GM08714 (cell line): ENCODE results near the gene IGFBP3.

Experiments used
- H3K4me3 ChIP-seq: fragments of 200-500 bp; sonication (Bioruptor generic); 2 replicates; pipeline ENCODE4 v1.5.1; 2014; ENCODE audit warnings: mild to moderate bottlenecking, low read length, inconsistent platforms
- ZNF274 ChIP-seq: IDR thresholded peaks from 2 replicates; pipeline ENCODE4 v1.6.1; 2012; ENCODE audit warnings: mild to moderate bottlenecking, low read depth, low read length

IGFBP3 gene

GRCh38 chr7:45915606-45916005, 5.5 kb downstream of the IGFBP3 start:
- no peak for TF ChIP-seq ZNF274

GRCh38 chr7:45914911-45915310, 6.2 kb downstream of the IGFBP3 start:
- H3K4me3 ChIP-seq = no peak overlapping the region
- TF ChIP-seq ZNF274 = no peak

More at GRCh38 chr7:45915606-45916005, 5.5 kb downstream of the IGFBP3 start:
- no peak overlapping the region for H3K4me3 ChIP-seq

- TF ChIP-seq ZNF274 = no peak
- no peak overlapping the region for H3K4me3 ChIP-seq
Measured at GRCh38 chr7:45912972-45913371, 8.1 kb downstream of the IGFBP3 start.

- no peak for TF ChIP-seq ZNF274
Measured at GRCh38 chr7:45911311-45911710, 9.8 kb downstream of the IGFBP3 start.

GRCh38 chr7:45910855-45911254, 10.2 kb downstream of the IGFBP3 start:
- TF ChIP-seq ZNF274 = no peak
- no peak overlapping the region for H3K4me3 ChIP-seq

More at GRCh38 chr7:45911311-45911710, 9.8 kb downstream of the IGFBP3 start:
- H3K4me3 ChIP-seq = no peak overlapping the region

- no peak overlapping the region for H3K4me3 ChIP-seq
- TF ChIP-seq ZNF274 = no peak
Measured at GRCh38 chr7:45909561-45909960, 11.5 kb downstream of the IGFBP3 start.

GRCh38 chr7:45902820-45903219, 18.3 kb downstream of the IGFBP3 start:
- no peak for TF ChIP-seq ZNF274
- H3K4me3 ChIP-seq = no peak overlapping the region

GRCh38 chr7:45901566-45901965, 19.5 kb downstream of the IGFBP3 start:
- TF ChIP-seq ZNF274 = no peak
- H3K4me3 ChIP-seq = no peak overlapping the region

GRCh38 chr7:45898222-45898621, 22.9 kb downstream of the IGFBP3 start:
- TF ChIP-seq ZNF274 = no peak
- H3K4me3 ChIP-seq = no peak overlapping the region

GRCh38 chr7:45897042-45897690, 23.9 kb downstream of the IGFBP3 start:
- no peak for TF ChIP-seq ZNF274
- H3K4me3 ChIP-seq = no peak overlapping the region

GRCh38 chr7:45894665-45895062, 26.4 kb downstream of the IGFBP3 start:
- TF ChIP-seq ZNF274 = no peak
- H3K4me3 ChIP-seq = no peak overlapping the region

GRCh38 chr7:45893996-45894664, 26.9 kb downstream of the IGFBP3 start:
- H3K4me3 ChIP-seq = no peak overlapping the region
- TF ChIP-seq ZNF274 = no peak

- TF ChIP-seq ZNF274 = no peak
- H3K4me3 ChIP-seq = no peak overlapping the region
Measured at GRCh38 chr7:45893374-45893995, 27.6 kb downstream of the IGFBP3 start.

- no peak overlapping the region for H3K4me3 ChIP-seq
- TF ChIP-seq ZNF274 = no peak
Measured at GRCh38 chr7:45892407-45893035, 28.6 kb downstream of the IGFBP3 start.
